Mesenchymal stem cell (in vitro differentiated cells and primary cell): ENCODE results near the gene ZNF546.

Source experiments
- DNase-seq: peaks from one replicate; pipeline ENCODE4 v3.0.0-alpha.2; 2013
- H2AFZ ChIP-seq: one replicate; pipeline ENCODE4 v1.6.1; 2013; ENCODE audit warnings: low read depth, mild to moderate bottlenecking, control low read depth, inconsistent platforms, low read length, moderate library complexity
- H2AK5ac ChIP-seq: 2 replicates; pipeline ENCODE4 v1.6.1; 2013; ENCODE audit warnings: low read length, moderate library complexity, mild to moderate bottlenecking, inconsistent platforms; ENCODE audit not compliant: severe bottlenecking
- H2BK120ac ChIP-seq: one replicate; pipeline ENCODE4 v1.6.1; 2013; ENCODE audit warnings: low read depth, mild to moderate bottlenecking, inconsistent platforms, low read length, moderate library complexity
- H2BK12ac ChIP-seq, 2 experiments: one replicate each; pipeline ENCODE4 v1.6.1; 2013; ENCODE audit warnings: inconsistent platforms in 2 of 2, low read length in 2 of 2, mild to moderate bottlenecking in 2 of 2, moderate library complexity in 2 of 2, control low read depth in 1 of 2
- H2BK15ac ChIP-seq: one replicate; pipeline ENCODE4 v1.6.1; 2013; ENCODE audit warnings: mild to moderate bottlenecking, low read depth, inconsistent platforms; ENCODE audit not compliant: poor library complexity, severe bottlenecking
- H2BK5ac ChIP-seq: 2 replicates; pipeline ENCODE4 v1.6.1; 2013; ENCODE audit warnings: low read depth, mild to moderate bottlenecking, low read length, control low read depth, inconsistent platforms; ENCODE audit not compliant: poor library complexity, severe bottlenecking
- H3K14ac ChIP-seq, 2 experiments: one replicate each; pipeline ENCODE4 v1.6.1; 2013; ENCODE audit warnings: inconsistent platforms in 2 of 2, low read length in 2 of 2, control low read depth in 1 of 2, mild to moderate bottlenecking in 1 of 2, moderate library complexity in 1 of 2
- H3K18ac ChIP-seq, 2 experiments: one replicate each; pipeline ENCODE4 v1.6.1; 2013; ENCODE audit warnings: inconsistent platforms in 2 of 2, low read length in 2 of 2, control low read depth in 1 of 2, low read depth in 1 of 2, mild to moderate bottlenecking in 1 of 2
- H3K23ac ChIP-seq, 2 experiments: one replicate each; pipeline ENCODE4 v1.6.1; 2013; ENCODE audit warnings: inconsistent platforms in 2 of 2, low read length in 2 of 2, mild to moderate bottlenecking in 2 of 2, moderate library complexity in 2 of 2, control low read depth in 1 of 2
- H3K27ac ChIP-seq: 2 replicates; pipeline ENCODE4 v1.5.1; 2013; ENCODE audit warnings: mild to moderate bottlenecking, moderate library complexity, low read length, control low read depth, inconsistent platforms; ENCODE audit not compliant: poor library complexity, severe bottlenecking
- H3K27me3 ChIP-seq, 2 experiments: 2 replicates each; pipeline versions ENCODE4 v1.6.1 to v1.7.0; 2013; ENCODE audit warnings: low read length in 2 of 2, mild to moderate bottlenecking in 2 of 2, moderate library complexity in 2 of 2, control low read depth in 1 of 2, inconsistent platforms in 1 of 2; ENCODE audit not compliant: control insufficient read depth in 1 of 2, insufficient read depth in 1 of 2
- H3K36me3 ChIP-seq, 2 experiments: 2 replicates each; pipeline versions ENCODE4 v1.6.1 to v1.7.0; 2013; ENCODE audit warnings: low read length in 2 of 2, control low read depth in 1 of 2, inconsistent platforms in 1 of 2, low read depth in 1 of 2, mild to moderate bottlenecking in 1 of 2; ENCODE audit not compliant: insufficient read depth in 2 of 2, control insufficient read depth in 1 of 2
- H3K4ac ChIP-seq, 2 experiments: one replicate each; pipeline ENCODE4 v1.6.1; 2013; ENCODE audit warnings: inconsistent platforms in 2 of 2, low read length in 2 of 2, mild to moderate bottlenecking in 2 of 2, moderate library complexity in 2 of 2, control low read depth in 1 of 2, low read depth in 1 of 2
- H3K4me1 ChIP-seq: 2 replicates; pipeline ENCODE4 v1.6.1; 2013; ENCODE audit warnings: low read depth, low read length, control low read depth; ENCODE audit not compliant: control insufficient read depth, insufficient read depth
- H3K4me2 ChIP-seq: 2 replicates; pipeline ENCODE4 v1.6.1; 2013; ENCODE audit warnings: low read length, mild to moderate bottlenecking, inconsistent platforms; ENCODE audit not compliant: poor library complexity, severe bottlenecking
- H3K4me3 ChIP-seq, 2 experiments: 2 replicates each; pipeline versions ENCODE4 v1.5.1 to v1.7.0; 2013; ENCODE audit warnings: low read length in 2 of 2, mild to moderate bottlenecking in 2 of 2, control low read depth in 1 of 2, low read depth in 1 of 2; ENCODE audit not compliant: insufficient read depth in 1 of 2
- H3K79me1 ChIP-seq: replicated peaks from 2 replicates; pipeline ENCODE4 v1.6.1; 2013; ENCODE audit warnings: mild to moderate bottlenecking, control low read depth, low read length, inconsistent platforms; ENCODE audit not compliant: poor library complexity, severe bottlenecking
- H3K9ac ChIP-seq: 2 replicates; pipeline ENCODE4 v1.7.0; 2013; ENCODE audit warnings: mild to moderate bottlenecking, low read length, moderate library complexity
- H3K9me3 ChIP-seq: 2 replicates; pipeline ENCODE4 v1.7.0; 2013; ENCODE audit warnings: mild to moderate bottlenecking, low read length; ENCODE audit not compliant: control insufficient read depth
- H4K8ac ChIP-seq: one replicate; pipeline ENCODE4 v1.6.1; 2013; ENCODE audit warnings: inconsistent platforms, mild to moderate bottlenecking, low read length, moderate library complexity
- H4K91ac ChIP-seq: one replicate; pipeline ENCODE4 v1.6.1; 2013; ENCODE audit warnings: mild to moderate bottlenecking, low read length, inconsistent platforms
- WGBS: methylation state at CpG from one replicate; pipeline ENCODE4 v1.1.7; 2013; ENCODE audit warnings: mixed read lengths; 5-methylcytosine and 5-hydroxymethylcytosine counted together

The ZNF546 gene

DNA sequence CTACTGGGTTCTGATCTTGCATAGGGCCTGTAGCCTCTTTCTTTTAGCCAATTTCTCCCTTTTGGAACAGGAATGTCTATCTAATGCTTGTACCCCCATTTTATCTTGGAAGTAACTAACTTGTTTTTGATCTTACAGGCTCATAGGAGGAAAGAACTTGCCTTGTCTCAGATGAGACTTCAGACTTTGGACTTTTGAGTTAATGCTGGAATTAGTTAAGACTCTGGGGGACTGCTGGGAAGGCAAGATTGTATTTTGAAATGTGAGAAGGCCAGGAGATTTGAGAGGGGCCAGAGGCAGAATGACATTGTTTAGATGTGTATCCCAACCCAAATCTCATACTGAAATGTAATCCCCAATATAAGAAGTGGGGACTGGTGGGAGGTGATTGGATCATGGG lies 2.5 kb upstream of the ZNF546 start:
- no peak overlapping the region for H3K14ac ChIP-seq
- no peak overlapping the region for H3K23ac ChIP-seq
- no peak overlapping the region for H3K18ac ChIP-seq
- H3K9ac ChIP-seq = no peak overlapping the region
- no peak overlapping the region for H2BK5ac ChIP-seq
- H4K8ac ChIP-seq = no peak overlapping the region
- H3K9me3 ChIP-seq = no peaks in the 10 kb centered on the region
- H2AK5ac ChIP-seq = no peak overlapping the region
- no peaks in the 10 kb centered on the region for H3K27me3 ChIP-seq
- no peak overlapping the region for H3K27ac ChIP-seq
- no peak overlapping the region for H3K4ac ChIP-seq
- H4K91ac ChIP-seq = no peak overlapping the region
- H2BK12ac ChIP-seq = no peak overlapping the region
- no peak overlapping the region for H2BK120ac ChIP-seq
- H3K4me1 ChIP-seq = peaks cover 8% of the 10 kb centered on the region
- no peak for DNase-seq
- no peak overlapping the region for H2BK15ac ChIP-seq
- H3K4me3 ChIP-seq = no peak overlapping the region
- no peak overlapping the region for H3K4me2 ChIP-seq
- peaks cover 0 to 3% of the 10 kb centered on the region in 2 experiments for H3K36me3 ChIP-seq
- H2AFZ ChIP-seq = no peak overlapping the region
- H3K79me1 ChIP-seq = peaks cover 29% of the 10 kb centered on the region

DNA sequence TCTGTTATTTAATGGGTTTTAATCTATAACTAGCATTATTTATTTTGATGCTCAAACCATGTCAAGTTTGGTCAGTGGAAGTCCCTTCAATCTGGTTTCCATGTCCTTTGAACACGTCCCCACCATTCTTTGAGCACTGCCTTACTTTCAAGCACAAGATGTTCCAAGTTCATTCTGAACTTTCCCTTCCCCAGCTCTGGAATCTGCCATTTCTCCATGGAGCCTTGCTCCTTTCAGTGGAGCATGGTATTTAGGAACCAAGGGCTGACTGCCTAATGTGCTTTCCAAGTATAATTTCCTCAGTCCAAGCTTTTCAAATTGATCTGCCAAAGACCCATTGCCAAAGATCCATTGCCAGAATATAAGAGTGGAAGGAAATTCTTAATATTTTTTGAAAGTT lies 1.1 kb upstream of the ZNF546 start:
- WGBS = 89% methylated on average over 1 of the region's 1 CpG
- H2BK5ac ChIP-seq = no peak overlapping the region
- H4K8ac ChIP-seq = no peak overlapping the region
- H4K91ac ChIP-seq = no peak overlapping the region
- H2AFZ ChIP-seq = no peak overlapping the region
- no peak overlapping the region for H3K27ac ChIP-seq
- H2BK15ac ChIP-seq = no peak overlapping the region
- peaks cover 29% of the 10 kb centered on the region for H3K79me1 ChIP-seq
- no peak overlapping the region for H2BK12ac ChIP-seq
- no peak overlapping the region for H3K18ac ChIP-seq
- H3K4me1 ChIP-seq = peaks cover 8% of the 10 kb centered on the region
- H3K4ac ChIP-seq = no peak overlapping the region
- peak overlapping the region; percentile 64 for H3K4me2 ChIP-seq
- H3K9me3 ChIP-seq = no peaks in the 10 kb centered on the region
- H3K23ac ChIP-seq = no peak overlapping the region
- no peak overlapping the region for H3K14ac ChIP-seq
- peaks cover 0 to 3% of the 10 kb centered on the region in 2 experiments for H3K36me3 ChIP-seq
- no peak overlapping the region for H2BK120ac ChIP-seq
- H3K9ac ChIP-seq = peak overlapping the region; percentile 97
- H2AK5ac ChIP-seq = no peak overlapping the region
- H3K27me3 ChIP-seq = no peaks in the 10 kb centered on the region
- DNase-seq = no peak
- H3K4me3 ChIP-seq = peak overlapping the region in 1 of 2 experiments; percentile 96

DNA sequence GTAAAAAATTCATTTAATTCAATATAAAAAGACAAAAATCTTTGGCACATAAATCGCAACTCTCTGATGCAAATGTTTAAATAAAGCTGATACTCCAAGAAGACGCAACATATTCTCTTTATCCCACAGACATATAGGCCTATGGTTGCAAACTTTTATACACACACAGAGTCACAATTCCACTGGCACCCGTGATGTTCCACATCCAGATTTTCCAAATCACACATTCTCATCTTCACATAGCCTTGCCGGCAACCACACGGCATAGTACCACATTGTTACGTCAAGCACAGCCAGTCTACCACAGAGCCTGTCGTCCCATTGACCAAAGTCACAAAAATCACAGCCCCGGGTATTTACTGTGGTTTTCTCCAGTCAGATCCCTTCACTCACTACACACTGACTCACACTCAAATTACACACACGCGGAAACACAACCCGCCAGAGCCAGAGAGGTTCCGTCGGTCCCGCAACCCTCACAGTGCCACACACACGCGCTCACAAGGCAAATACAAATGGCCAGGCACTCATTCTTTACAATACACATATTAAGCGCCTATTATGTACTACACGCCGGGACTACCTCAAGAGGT lies 546 bp upstream of the ZNF546 start:
- Histone ChIP-seq H2AFZ (peak overlapping the region; percentile 94), H2BK5ac (no peak overlapping the region), H3K4me1 (peaks cover 8% of the 10 kb centered on the region), H2AK5ac (no peak overlapping the region), H3K4me2 (peak overlapping the region; percentile 65), H4K8ac (peak overlapping the region; percentile 70), H3K18ac (peak overlapping the region; percentile 77 to 95), H3K36me3 (peaks cover 0 to 3% of the 10 kb centered on the region in 2 experiments), H2BK15ac (peak overlapping the region; percentile 60), H2BK12ac (peak overlapping the region; percentile 21 to 38), H2BK120ac (no peak overlapping the region), H3K4ac (peak overlapping the region; percentile 89 to 95), H3K4me3 (peak overlapping the region; percentile 83 to 96), H3K27ac (peak overlapping the region; percentile 75), H3K9me3 (no peaks in the 10 kb centered on the region), H3K27me3 (no peaks in the 10 kb centered on the region), H3K79me1 (peaks cover 26% of the 10 kb centered on the region), H3K14ac (peak overlapping the region in 1 of 2 experiments; percentile 91), H3K9ac (peak overlapping the region; percentile 97), H4K91ac (no peak overlapping the region), H3K23ac (peak overlapping the region in 1 of 2 experiments; percentile 57)
- DNase-seq = peak; percentile 82
- 13% methylated on average over 19 of the region's 19 CpGs for WGBS

DNA sequence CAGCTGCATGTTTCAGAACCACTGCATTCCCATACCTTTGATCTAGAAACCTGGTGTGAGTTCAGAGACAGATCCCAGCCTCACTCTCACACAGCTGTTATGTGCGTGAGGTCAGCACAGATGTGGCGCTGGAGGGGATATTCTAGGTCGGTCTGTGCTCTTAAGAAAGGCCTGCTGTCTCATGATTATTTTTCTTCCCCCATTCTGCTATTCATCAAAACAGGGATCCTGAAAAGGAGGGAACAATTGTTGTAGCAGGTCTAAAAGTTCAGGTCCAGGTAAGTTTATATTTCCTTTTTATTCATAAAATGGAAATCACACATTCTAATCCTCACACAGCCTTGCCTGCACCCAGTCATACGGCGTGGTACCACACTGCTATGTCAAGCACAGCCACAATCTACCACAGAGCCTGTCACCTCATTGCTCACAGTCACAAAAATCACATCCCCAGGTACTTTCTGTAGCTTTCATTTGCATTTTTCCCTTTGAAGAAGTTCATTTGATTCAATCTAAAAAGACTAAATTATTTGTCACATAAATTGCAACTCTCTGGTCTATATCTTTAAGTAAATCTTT lies 867 bp downstream of the ZNF546 start:
- H3K27me3 ChIP-seq = no peaks in the 10 kb centered on the region
- H2BK5ac ChIP-seq = no peak overlapping the region
- H3K4ac ChIP-seq = peak overlapping the region in 1 of 2 experiments; percentile 99
- peak overlapping the region; percentile 65 for H3K4me2 ChIP-seq
- WGBS = 100% methylated on average over 2 of the region's 5 CpGs
- no peak overlapping the region for H2BK15ac ChIP-seq
- peak overlapping the region; percentile 94 for H2AFZ ChIP-seq
- no peak overlapping the region for H3K27ac ChIP-seq
- H3K18ac ChIP-seq = peak overlapping the region in 1 of 2 experiments; percentile 95
- no peak overlapping the region for H2BK12ac ChIP-seq
- peak overlapping the region; percentile 97 for H3K9ac ChIP-seq
- no peak overlapping the region for H4K91ac ChIP-seq
- no peak overlapping the region for H2BK120ac ChIP-seq
- peaks cover 8% of the 10 kb centered on the region for H3K4me1 ChIP-seq
- no peak overlapping the region for H2AK5ac ChIP-seq
- no peak overlapping the region for H3K23ac ChIP-seq
- peak overlapping the region; percentile 95 for H4K8ac ChIP-seq
- H3K79me1 ChIP-seq = peaks cover 24% of the 10 kb centered on the region
- no peaks in the 10 kb centered on the region for H3K9me3 ChIP-seq
- H3K36me3 ChIP-seq = peaks cover 0 to 3% of the 10 kb centered on the region in 2 experiments
- H3K4me3 ChIP-seq = peak overlapping the region in 1 of 2 experiments; percentile 96
- no peak for DNase-seq
- H3K14ac ChIP-seq = no peak overlapping the region
